Measurements from ENCODE around the gene CDC42SE1.

CDC42SE1 gene

DNA sequence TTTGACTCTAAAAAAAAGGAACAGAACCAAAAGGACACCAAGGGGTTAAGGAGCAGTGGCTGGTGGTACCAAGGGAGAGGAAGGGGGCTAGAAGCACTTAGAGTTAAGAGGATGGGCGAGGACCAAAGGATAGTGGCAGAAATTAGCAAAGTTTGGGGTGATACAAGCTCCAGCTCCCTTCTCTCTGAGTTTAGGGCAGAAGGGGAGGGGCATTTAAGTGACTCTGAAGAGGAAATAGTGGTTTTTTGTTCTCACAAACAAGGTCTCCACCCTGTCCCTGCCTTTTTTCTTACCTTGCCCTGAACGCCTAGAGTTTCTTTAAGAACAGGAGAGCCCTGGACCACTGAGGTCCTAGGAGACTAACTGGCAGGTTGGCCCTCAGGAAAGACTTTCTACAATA lies 3.3 kb downstream of the CDC42SE1 start:
- Histone ChIP-seq H3K9ac (no peak overlapping the region; the same call in 1 of the 2 replicates), H3K79me2 (ENCODE audit: insufficient read depth, low read depth) (peaks cover 48% of the 10 kb centered on the region), H3K36me3 (ENCODE audit: insufficient read depth) (peaks cover 28% of the 10 kb centered on the region; the same call in 1 of the 2 replicates), H3K4me2 (peak overlapping the region; percentile 75), H2AFZ (ENCODE audit: low read depth) (no peak overlapping the region), H3K27me3 (ENCODE audit: insufficient read depth, low read depth) (no peaks in the 10 kb centered on the region), H3K4me1 (ENCODE audit: low read depth, poor library complexity, severe bottlenecking) (peaks cover 38% of the 10 kb centered on the region), H3K4me3 (IDR thresholded peaks at IDR 0.05; ENCODE audit: insufficient read depth, low read depth, low read length) (peak overlapping the region; percentile 37), H3K27ac (peak overlapping the region; percentile 6; the same call in 1 of the 2 replicates), H4K20me1 (ENCODE audit: insufficient read depth) (peaks cover 5% of the 10 kb centered on the region; the same call in 1 of the 2 replicates)
- no peak for TF ChIP-seq CTCF (conservative IDR thresholded peaks at IDR 0.05; ENCODE audit: low read depth, low read length)

GRCh38 chr1:151055581-151055980 lies 3.8 kb downstream of the CDC42SE1 start:
- Histone ChIP-seq H2AFZ (ENCODE audit: low read depth) (no peak overlapping the region), H3K27me3 (ENCODE audit: insufficient read depth, low read depth) (no peaks in the 10 kb centered on the region), H3K4me1 (ENCODE audit: low read depth, poor library complexity, severe bottlenecking) (peaks cover 44% of the 10 kb centered on the region), H3K9ac (no peak overlapping the region), H3K36me3 (ENCODE audit: insufficient read depth) (peaks cover 28% of the 10 kb centered on the region; the same call in 1 of the 2 replicates), H4K20me1 (ENCODE audit: insufficient read depth) (peaks cover 5% of the 10 kb centered on the region; the same call in 1 of the 2 replicates), H3K4me2 (peak overlapping the region; percentile 75; the same call in 1 of the 2 replicates), H3K4me3 (IDR thresholded peaks at IDR 0.05; ENCODE audit: insufficient read depth, low read depth, low read length) (no peak overlapping the region), H3K79me2 (ENCODE audit: insufficient read depth, low read depth) (peaks cover 48% of the 10 kb centered on the region), H3K27ac (no peak overlapping the region)
- 0 out of 2 replicates have a peak, but pooled peaks have one; percentile 5 for TF ChIP-seq CTCF (conservative IDR thresholded peaks at IDR 0.05; ENCODE audit: low read depth, low read length)

- no peak overlapping the region for H2AFZ ChIP-seq (ENCODE audit: low read depth)
- no peak overlapping the region for H3K9ac ChIP-seq
- no peak for TF ChIP-seq CTCF (conservative IDR thresholded peaks at IDR 0.05; ENCODE audit: low read depth, low read length)
- no peak overlapping the region for H3K27ac ChIP-seq
- H4K20me1 ChIP-seq (ENCODE audit: insufficient read depth), result peaks cover 5% of the 10 kb centered on the region; the same call in 1 of the 2 replicates
- H3K4me2 ChIP-seq, result no peak overlapping the region
- H3K4me3 ChIP-seq (IDR thresholded peaks at IDR 0.05; ENCODE audit: insufficient read depth, low read depth, low read length), result no peak overlapping the region
- H3K79me2 ChIP-seq (ENCODE audit: insufficient read depth, low read depth), result peaks cover 46% of the 10 kb centered on the region
- no peaks in the 10 kb centered on the region for H3K27me3 ChIP-seq (ENCODE audit: insufficient read depth, low read depth)
- H3K4me1 ChIP-seq (ENCODE audit: low read depth, poor library complexity, severe bottlenecking), result peaks cover 47% of the 10 kb centered on the region
- H3K36me3 ChIP-seq (ENCODE audit: insufficient read depth), result peaks cover 28% of the 10 kb centered on the region; the same call in 1 of the 2 replicates
Observed at GRCh38 chr1:151054971-151055547, 4.4 kb downstream of the CDC42SE1 start.

DNA sequence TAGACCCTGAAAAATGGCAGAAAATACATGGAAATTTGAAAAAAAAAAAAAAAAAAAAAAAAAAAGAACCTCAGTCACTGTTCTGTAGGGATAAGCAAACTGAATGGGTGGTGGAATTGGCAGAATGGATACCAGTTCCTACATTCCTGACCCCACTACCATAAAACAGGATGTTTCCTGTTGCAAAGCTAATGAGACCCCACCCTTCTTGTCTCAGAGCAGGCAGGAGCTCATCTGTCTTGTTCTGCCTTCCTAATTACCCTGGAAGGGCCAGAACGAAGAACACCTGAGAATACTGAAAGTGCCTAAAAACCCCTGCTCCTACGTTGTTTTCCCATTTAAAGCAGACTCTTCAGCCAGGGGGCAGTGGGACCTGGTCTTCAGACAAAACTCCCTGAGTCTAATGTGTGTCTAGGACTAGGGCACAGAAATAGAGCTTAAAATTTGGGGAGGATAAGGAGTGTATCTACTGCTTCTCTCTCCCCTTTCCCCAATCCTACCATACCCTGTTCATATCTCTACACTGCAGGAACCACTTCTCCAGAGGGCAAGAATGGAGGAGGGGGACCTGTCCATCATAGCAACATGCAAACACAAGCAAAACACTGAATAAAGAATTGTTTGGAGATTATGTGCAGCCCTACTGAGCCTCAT lies 7.9 kb downstream of the CDC42SE1 start:
- H3K27me3 ChIP-seq (ENCODE audit: insufficient read depth, low read depth), result no peaks in the 10 kb centered on the region
- H4K20me1 ChIP-seq (ENCODE audit: insufficient read depth), result peaks cover 5% of the 10 kb centered on the region; the same call in 1 of the 2 replicates
- TF ChIP-seq CTCF (conservative IDR thresholded peaks at IDR 0.05; ENCODE audit: low read depth, low read length), result no peak
- H3K79me2 ChIP-seq (ENCODE audit: insufficient read depth, low read depth), result peaks cover 10% of the 10 kb centered on the region
- H3K4me3 ChIP-seq (IDR thresholded peaks at IDR 0.05; ENCODE audit: insufficient read depth, low read depth, low read length), result peak overlapping the region; percentile 3
- H3K27ac ChIP-seq, result no peak overlapping the region
- H3K9ac ChIP-seq, result no peak overlapping the region
- peaks cover 28% of the 10 kb centered on the region; the same call in 1 of the 2 replicates for H3K36me3 ChIP-seq (ENCODE audit: insufficient read depth)
- no peak overlapping the region for H2AFZ ChIP-seq (ENCODE audit: low read depth)
- no peak overlapping the region for H3K4me2 ChIP-seq
- H3K4me1 ChIP-seq (ENCODE audit: low read depth, poor library complexity, severe bottlenecking), result peaks cover 37% of the 10 kb centered on the region
